NK-92 treated with Interleukin-12 subunit alpha and Interleukin-12 subunit beta, amount 100 ng/mL, for 24 hours (cell line): ENCODE data around the gene SEMA4D.

Source experiments
- DNase-seq: peaks from one replicate; lab custom pipeline; 2025; lab: John Stamatoyannopoulos, UW

Gene SEMA4D

DNA sequence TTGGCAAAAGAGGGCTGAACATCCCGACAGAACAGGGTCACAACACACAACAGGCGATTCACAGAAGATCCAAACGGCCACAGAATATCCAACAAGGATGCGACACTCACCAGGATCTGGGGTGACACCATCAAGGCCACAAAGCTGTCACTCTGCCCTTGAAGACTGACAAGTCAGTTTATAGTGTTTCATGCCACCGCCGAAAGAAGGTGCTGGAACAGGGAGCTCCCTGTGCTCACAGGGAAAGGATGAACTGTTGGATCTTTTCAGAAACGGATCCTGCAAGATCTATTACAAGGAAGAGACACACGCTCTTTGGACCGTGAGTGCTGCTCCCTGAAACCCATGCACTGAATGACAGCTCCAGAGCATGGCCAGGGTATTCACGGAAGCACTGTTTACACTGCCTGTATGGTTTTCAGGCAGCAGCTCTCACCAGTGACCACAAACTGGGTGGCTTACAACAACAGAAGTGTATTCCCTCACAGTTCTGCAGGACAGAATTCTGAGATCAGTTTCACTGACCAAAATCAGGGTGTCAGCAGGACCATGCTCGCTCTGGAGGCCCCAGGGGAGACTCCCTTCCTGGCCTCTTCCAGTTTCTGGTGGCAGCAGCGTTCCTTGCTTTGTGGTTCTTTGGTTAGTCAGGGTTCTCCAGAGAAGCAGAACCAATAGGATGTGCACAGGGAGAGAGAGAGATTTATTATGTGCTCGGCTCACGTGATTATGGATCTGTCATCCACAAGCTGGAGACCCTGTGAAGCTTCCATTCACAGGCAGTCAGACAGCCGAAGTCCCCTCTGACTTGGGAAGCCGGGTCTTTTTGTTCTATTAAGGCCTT lies 52.8 kb downstream of the SEMA4D start:
- no peak for DNase-seq

DNA sequence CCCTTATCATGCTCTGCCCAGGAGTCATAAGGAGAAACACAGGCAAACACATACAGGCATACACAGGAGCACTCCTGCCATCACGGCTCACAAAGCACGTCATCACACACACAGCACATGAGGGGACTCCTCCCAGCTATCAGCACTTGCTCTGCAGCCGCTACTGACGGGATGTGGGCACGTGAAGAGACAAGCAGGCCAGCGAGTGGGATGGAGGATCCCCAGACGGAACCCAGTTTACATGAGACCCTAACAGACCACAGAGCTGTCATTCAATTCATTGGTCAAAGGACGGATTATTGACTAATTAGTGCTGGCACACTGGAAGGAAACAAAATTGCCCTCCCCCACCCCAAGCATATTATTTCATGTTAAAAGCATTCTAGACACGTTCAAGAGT lies 53.6 kb downstream of the SEMA4D start:
- no peak for DNase-seq

DNA sequence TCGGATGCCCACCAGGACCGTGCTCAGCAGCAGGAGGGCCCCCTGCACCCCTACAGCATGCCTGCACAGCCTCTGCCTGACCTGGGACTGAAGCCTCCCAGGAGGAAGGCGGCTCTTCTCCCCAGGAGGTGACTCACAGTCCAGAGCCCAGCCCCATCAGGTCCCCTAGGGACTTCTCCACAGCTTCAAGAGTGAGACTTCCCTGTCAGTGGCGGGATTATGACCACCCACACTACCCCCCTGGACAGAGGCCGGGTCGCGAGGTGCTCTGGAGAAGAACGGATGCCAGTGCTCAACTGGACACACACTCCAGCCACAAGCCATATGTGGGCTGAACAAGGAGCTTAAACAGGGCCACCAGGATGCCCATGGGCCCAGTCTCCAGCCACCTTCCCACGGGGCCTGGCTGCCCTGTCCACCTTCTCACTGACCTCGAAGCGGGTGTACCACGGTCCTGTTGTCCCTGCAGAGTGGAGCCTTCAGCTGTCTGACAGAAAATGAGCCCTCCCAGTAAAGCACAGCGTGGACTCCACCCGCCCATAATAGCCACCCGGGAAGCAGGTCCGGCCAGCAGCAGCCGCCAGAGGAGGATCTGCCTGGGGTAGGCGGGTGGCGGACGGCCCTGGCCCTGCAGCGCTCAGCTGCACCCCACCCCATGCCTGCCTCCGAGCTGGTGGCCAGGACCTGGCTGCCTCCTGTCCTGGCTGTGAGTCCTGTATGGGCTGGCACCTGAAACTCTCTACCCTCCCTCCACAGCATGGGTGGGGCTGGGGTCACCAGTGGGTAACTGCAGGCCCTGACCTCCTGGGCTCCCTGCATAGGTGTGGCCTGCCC lies 54.7 kb downstream of the SEMA4D start:
- DNase-seq = no peak

DNA sequence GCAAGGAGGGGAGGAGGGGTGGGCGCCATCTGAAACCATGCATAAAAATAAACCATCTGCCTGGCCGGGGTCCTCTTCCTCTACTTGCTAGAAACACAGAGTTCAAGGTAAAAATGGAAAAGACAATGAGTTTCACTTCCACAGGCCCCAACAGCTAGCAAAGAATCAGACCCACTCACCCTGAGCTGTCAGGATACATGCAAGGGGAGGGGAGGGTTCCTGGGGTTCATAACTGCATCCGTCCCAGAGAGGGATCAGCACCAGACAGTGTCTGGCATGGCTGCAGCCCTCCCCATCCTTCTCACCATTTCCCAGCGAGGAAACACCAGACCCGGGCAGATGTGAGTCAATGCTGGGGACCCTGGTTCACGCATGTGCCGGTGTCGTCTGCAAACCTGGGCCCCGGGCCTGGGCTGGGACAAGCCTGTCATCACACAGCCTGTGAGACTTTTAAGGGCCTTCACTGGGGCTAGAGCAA lies 55.4 kb downstream of the SEMA4D start:
- DNase-seq = no peak

DNA sequence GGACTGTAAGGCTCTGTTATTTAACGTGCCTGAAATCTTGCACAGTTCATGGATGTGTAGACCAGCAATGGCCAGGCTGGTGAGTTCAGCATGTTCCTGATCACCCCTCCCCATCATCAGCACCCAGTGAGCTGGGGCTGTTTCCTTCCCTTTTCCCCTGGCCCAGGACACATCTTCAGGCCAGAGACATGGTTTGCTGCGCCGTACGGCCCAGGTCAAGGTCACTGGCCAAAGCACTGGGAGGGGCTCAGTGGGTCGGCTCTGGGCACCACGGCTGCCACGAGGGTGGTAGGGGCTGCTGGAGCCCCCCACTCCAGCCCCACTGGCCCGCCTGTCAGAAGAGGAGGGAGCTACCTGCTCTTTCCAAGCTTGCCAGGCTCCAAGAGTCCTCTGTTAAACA lies 55.9 kb downstream of the SEMA4D start:
- DNase-seq = no peak

DNA sequence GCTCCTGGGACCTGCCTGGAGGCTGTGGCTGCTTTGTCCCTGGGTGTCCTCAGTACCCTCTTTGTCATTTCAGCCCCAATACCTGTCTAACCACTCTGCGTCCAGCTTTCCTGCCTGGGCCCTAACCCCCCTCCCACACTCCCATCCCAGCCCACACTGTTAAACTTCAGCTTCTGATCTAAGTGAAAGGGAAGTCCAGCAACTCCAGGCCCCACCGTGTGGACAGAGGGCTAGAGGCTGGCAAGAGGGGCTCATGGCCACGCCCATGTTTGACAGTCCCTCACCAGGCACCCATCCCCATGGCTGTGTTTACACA lies 56.3 kb downstream of the SEMA4D start:
- DNase-seq = no peak

DNA sequence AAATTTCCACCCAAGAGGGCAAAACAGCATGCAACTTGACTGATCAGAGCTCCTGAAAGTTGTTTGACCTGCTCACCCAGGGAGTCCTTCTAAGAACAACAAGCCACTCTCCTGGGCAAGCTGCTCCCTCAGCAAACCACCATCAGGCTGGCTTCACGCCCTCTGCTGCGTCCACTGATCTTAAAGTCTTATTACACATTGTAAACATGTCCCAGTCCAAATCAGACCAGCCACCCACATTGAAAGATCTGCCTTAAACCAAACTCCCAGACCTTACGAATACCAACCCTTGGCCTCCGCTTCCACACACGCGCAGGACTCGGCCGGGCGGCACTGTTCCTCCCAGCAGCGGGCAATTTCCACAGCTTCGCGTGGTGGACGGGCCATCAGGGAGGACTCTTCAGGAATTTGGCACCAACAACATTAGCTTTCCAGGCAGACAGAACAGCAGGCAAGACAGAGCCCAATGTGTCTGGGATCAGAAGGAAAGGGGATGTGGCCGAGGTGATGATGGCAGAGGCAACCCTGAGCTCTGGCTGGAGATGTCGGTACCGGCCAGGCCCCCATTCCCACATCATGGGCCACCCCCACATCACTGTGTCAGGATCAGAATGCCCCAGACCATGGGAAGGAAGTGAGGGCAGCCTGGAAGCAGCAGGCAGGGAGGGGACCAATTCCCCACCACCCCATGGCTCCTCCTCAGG lies 56.8 kb downstream of the SEMA4D start:
- DNase-seq = no peak

DNA sequence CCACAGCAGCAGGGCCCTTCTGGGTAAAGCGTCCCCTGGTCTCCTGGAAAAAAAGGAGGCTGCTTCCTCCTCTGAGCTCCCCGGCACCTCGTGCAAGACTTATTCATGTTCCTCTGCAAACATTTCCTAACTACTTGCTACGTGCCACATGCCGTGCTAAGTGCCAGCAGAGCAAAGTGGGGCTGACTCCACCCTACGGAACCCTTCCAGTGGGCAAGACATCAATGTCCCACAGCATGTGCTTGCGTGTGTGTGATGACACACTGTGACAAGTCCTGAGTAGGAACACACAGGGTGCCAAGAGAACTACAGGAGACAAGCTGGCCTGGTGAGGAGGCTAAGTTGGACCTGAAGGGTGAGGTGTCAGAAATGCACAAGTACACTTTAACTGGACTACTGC lies 57.4 kb downstream of the SEMA4D start:
- no peak for DNase-seq

DNA sequence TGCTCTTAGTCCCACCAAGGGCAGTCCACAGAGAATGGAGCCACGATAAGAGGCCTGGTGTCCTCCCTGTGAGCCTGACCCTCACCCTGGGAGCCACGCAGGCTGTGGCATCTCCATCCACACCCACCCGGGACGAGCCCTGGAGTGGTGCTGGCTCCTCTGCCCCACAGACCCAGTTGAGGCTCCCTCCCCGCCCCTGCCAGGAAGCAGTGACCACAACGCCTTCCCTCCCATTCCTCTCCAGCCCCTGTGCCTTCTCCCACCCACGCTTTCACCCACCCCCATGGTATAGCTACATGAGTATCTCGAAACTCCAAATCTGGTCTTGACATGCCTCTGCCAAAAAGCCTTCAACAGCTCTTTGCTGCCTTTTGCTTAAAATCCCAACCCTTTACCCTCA lies 57.9 kb downstream of the SEMA4D start:
- no peak for DNase-seq

DNA sequence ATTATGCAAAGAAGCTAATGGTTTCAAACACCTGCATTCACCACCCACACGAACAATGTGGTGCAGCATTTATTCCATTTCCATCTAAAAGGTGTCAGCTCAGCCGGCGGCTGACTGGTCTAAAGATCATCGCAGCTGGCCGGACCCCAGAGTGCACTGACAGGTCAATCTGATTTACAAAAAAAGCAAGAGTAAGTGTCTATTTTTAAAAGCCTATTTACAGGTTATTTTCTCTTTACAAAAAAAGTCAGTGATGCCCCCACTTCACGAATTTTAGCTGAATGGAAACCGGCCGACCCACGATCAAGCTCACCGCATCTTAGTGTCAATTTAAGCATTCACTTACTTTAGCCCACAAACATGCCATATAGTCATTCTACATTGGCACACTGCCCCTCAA lies 58.3 kb downstream of the SEMA4D start:
- no peak for DNase-seq

DNA sequence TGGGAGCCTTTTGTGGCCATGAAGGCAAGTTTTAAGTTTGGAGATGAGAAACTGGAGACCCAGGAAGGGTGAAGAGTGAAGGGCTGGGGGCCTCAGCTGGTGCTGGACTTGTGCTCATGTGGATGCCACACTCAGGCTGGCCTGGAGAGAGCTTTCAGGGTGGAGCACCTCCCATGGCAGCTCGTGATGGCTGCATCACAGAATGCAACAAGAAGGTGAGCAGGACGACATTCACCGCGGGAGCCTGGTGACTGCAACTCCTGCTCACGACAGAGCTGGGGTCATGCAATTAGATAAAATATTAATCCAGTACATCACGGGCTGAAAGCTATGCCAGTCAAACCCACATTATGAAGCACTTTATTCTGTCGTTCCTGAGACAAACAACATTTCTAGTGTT lies 59.7 kb downstream of the SEMA4D start:
- DNase-seq = no peak

DNA sequence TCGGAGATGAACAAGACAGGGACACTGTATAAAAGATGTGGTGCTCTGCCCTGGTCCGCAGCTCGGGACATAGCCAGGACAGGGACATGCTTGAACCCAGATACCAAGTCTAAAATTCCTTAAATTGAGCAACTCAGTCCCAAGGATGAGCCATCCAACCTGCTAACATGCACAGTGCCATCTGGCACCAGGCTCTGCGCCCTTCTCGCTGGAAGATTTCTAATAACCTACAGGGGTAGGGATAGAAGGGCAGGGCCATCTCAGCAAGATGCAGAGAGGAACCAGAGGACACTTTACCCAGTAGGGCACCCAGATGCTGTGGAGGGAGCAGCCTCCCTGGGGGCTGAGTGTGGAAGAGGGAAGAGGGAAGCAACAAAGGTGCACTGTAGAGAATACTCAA lies 60.1 kb downstream of the SEMA4D start:
- no peak for DNase-seq

DNA sequence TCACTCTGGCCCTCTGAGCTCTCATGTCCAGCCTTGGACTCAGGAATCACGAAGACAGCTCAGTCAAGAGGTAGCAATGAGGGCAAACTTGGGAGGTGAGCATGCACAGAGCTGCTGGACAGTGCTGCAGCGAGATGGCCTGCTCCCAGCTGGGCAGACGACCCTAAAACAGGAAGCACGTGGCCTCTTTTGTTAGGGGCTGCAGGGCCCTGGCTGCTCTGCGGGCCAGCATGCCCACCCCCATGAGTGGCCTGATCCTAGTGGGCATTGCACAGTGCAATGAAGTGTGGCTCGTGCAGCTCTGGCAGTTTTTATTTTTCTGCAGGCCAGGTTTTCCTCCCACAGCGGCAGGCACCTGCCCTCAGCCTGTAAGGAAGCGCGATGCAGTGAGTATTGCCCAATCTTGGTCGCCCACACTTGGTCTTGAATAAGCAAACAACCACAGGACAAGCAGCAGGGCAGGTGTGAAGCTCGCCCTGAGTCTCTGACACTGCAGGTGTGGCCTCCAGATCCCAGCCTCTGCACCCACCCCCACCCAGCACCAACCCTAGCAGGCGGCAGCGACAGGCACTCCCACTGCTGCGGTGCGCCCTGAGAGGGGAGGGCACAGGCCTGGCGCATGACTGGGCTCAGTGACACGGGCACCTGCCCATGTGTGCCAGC lies 60.8 kb downstream of the SEMA4D start:
- peak; percentile 84 for DNase-seq

DNA sequence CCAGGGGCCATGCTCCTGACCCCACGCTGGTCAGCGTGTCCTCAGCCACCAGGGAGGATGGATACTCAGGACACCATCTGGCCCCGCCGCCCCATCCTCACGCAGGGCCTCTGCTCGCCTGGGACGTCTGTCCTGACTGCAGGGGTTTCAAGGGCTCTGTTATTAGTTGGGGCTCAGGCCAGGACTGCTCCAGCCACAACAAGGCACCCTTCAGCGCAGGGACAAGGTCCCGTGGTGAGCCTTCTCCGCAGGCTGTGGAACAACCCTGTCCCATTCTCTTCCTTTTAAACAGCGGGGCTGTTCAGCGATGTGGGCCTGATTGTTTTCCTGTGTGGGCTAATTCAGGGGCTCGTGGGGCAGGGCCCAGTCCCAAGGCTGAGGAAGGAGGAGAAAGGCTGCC lies 61.6 kb downstream of the SEMA4D start:
- DNase-seq = no peak

DNA sequence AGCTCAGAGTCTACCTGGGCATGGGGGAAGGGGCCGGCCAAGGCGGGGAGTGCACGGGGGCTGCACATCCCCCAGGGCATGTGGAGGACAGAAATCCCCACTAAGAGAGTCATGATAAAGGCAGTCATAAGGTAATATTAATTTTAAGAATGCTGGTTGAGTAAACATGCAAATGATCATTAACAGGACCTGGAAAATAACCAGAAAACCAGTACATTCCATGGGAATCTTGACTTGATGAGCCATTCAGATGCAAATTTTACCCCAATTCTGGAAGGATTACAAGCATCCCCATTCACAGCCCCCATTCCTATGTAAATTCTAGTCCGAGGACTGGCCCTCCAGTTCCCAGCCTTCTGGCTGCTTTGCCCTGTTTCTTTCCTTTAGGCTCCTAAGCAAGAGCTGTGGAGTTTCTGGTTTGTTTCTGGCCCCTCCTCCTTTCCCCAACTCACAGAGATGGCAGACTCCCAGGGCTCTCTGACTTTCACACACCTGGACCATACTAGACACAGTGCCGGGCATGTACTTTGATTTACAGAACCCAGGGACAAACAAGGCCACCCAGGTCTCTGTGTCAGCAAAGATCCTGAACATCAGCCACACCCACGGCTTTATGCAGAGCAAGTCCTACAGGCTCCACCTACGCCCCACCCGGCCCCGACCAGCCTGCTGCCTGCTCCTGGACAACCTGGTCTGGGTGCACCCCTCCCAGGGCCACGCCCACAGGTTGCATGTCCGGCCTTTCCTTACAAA lies 62.7 kb downstream of the SEMA4D start:
- DNase-seq = no peak

DNA sequence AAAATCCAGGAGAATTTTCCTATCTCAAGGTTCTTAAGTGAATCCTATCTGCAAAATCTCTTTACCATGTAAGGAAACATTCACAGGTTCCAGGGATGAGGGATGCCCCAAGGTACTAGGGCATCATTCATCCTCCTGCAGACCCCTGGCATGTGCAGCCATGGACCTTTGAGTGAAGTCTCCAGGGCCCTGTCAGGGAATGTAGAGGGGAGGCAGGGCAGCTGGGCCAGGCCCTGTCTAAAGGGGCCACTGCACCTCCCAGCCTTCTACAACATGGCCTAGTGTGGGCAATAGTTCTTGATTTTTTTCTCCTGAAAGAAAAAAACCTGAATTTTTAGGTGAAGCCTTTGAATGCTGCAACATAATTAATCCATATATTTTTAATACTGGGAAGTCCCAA lies 63.3 kb downstream of the SEMA4D start:
- DNase-seq = no peak

DNA sequence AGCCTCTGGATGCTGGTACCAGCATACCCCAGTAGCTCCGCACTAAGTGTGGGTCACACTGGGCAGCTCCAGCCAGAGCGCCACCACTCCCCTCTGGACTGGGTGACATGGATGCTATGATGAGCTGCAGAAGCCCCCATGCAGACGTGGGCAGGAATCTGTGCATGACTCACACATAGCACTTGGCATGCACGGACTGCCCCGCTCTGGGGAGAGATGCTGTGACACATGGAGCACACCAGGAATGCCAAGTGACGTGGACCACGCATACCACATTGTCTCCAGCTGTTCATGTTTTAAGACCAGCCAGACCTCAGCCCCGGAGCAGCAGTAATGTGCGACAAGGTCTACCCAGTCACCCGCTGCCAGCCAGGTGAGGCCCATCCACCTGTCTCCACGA lies 64.1 kb downstream of the SEMA4D start:
- no peak for DNase-seq

DNA sequence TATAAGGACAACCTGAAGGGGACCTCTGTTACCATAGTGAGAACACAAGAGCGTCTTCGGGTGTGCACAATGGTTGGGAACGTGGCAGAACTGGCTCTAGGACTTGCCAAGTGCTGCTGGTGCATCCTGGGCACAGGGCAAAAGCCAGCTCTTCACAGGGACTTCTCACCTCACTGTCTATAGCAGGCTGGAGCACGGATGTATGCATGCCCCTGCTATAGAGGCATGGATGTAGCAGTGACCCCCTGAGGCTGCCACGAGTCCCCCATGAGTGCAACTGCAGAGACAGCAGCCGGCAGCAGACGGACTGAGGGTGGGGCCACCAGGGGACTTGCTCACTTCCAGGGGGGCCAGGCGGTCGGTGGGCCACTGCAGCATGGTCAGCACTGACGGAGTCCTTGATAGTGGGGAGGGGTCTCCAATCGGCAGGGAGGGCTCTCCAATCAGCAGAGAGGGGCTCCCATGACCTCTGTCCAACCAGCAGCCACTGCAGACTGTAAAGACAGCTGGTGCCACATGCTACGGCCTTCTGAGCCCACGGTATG lies 64.9 kb downstream of the SEMA4D start:
- DNase-seq = no peak

DNA sequence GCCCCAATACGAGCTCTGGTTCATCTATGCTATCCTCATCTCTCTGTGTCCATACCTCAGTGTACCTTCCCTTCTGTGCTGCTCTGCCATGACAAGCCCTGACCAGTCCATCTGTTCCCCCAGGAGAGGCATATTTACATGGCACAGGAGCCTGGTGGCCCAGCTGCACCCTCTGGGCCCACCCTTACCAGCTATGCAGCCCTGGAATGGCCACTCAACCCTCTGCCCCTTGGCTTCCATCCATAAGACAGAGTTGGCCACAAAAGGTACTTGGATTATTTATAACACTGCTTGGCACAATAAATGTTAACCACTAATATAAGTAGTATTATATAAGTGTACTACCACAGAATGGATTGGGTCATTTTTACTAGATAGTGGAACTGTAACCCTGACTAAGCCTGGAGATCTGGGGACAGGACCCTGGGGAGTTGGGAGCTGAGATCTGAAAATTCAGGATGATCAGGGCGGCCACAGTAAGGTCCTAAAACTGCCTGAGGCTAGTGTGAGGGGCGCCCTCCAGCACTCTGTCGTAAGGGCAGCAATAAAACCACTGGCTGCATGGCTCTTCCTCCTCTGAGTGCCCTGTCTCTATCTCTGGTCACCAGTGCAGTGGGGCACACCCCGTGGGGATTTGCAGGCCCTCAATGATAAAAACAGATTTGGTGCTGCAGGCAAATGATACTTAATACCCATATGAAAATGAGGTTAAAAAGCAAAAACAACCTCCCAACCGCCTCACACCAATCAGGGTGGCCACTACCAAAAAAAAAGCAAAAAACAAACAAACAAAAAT lies 65.8 kb downstream of the SEMA4D start:
- no peak for DNase-seq

DNA sequence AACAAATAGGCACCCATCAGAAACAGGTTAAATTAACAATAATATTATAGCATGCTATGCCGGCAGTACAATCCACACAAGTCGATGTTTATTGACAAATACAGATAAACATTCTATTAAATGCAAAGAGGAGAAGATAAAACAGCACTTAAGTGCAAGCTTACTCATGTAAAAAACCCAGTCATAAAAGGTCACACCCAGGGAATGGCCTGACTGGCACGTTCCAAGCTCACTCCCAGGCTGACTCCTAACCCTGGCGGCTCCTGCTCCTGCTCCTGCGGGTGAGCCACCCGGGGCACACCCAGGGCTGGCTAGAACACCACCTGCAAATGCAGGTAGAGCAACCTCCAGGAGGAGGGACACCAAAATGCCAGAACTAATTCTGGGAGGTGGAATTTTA lies 66.9 kb downstream of the SEMA4D start:
- no peak for DNase-seq
